ENCODE measurements around the gene RAP1GAP2. TPM values are rescaled to one million over a fixed set of nuclear protein-coding genes. Genes with fewer than 3 reads are reported as not detected.

RAP1GAP2 gene
- polyA plus RNA-seq, 1 experiment, result 4.8 TPM

- H3K27me3 ChIP-seq (ENCODE audit: control insufficient read depth, insufficient read depth, low read length), result no peaks in the 10 kb centered on the region
- POLR2A ChIA-PET, result no interaction called here
- CTCF ChIA-PET, result interaction anchor here (0.6 to 1.3 kb wide), 3 partner anchors 17 to 863 kb away, joined by 3 to 8 read pairs (median 3); no protein-coding TSS in a partner anchor
- DNase-seq (ENCODE audit: low read depth), result no peak
- TF ChIP-seq CTCF (IDR thresholded peaks at IDR 0.05; ENCODE audit: insufficient read depth, low read depth, low read length), result no peak
- no peaks in the 10 kb centered on the region for H3K36me3 ChIP-seq (ENCODE audit: control insufficient read depth, insufficient read depth, low read length)
- H3K4me3 ChIP-seq (ENCODE audit: low read depth, low read length), result no peak overlapping the region
Observed at GRCh38 chr17:2865228-2865627, 69.0 kb downstream of the RAP1GAP2 start.

GRCh38 chr17:2867441-2868424, 71.5 kb downstream of the RAP1GAP2 start:
- TF ChIP-seq CTCF (IDR thresholded peaks at IDR 0.05; ENCODE audit: insufficient read depth, low read depth, low read length), result peak; percentile 47
- CTCF ChIA-PET, result interaction anchor here (0.6 to 2.8 kb wide), 4 partner anchors 11 to 19 kb away, joined by 3 to 13 read pairs (median 4); no protein-coding TSS in a partner anchor
- H3K27me3 ChIP-seq (ENCODE audit: control insufficient read depth, insufficient read depth, low read length), result no peaks in the 10 kb centered on the region
- POLR2A ChIA-PET, result no interaction called here
- no peaks in the 10 kb centered on the region for H3K36me3 ChIP-seq (ENCODE audit: control insufficient read depth, insufficient read depth, low read length)
- no peak overlapping the region for H3K4me3 ChIP-seq (ENCODE audit: low read depth, low read length)
- peak; percentile 62 for DNase-seq (ENCODE audit: low read depth)

GRCh38 chr17:2869604-2870003, 73.4 kb downstream of the RAP1GAP2 start:
- DNase-seq (ENCODE audit: low read depth), result no peak
- Histone ChIP-seq H3K27me3 (ENCODE audit: control insufficient read depth, insufficient read depth, low read length) (no peaks in the 10 kb centered on the region), H3K36me3 (ENCODE audit: control insufficient read depth, insufficient read depth, low read length) (no peaks in the 10 kb centered on the region), H3K4me3 (ENCODE audit: low read depth, low read length) (no peak overlapping the region)
- POLR2A ChIA-PET, result no interaction called here
- CTCF ChIA-PET, result no interaction called here
- TF ChIP-seq CTCF (IDR thresholded peaks at IDR 0.05; ENCODE audit: insufficient read depth, low read depth, low read length), result no peak

GRCh38 chr17:2871205-2871604, 75.0 kb downstream of the RAP1GAP2 start:
- Histone ChIP-seq H3K36me3 (ENCODE audit: control insufficient read depth, insufficient read depth, low read length) (no peaks in the 10 kb centered on the region), H3K4me3 (ENCODE audit: low read depth, low read length) (no peak overlapping the region), H3K27me3 (ENCODE audit: control insufficient read depth, insufficient read depth, low read length) (no peaks in the 10 kb centered on the region)
- DNase-seq (ENCODE audit: low read depth), result no peak
- POLR2A ChIA-PET, result no interaction called here
- CTCF ChIA-PET, result interaction anchor here (1.0 to 1.6 kb wide), 2 partner anchors 23 to 142 kb away, joined by 4 to 5 read pairs; no protein-coding TSS in a partner anchor
- no peak for TF ChIP-seq CTCF (IDR thresholded peaks at IDR 0.05; ENCODE audit: insufficient read depth, low read depth, low read length)

- CTCF ChIA-PET, result interaction anchor here (1.6 kb wide), 1 partner anchor 141 kb away, joined by 5 read pairs; no protein-coding TSS in a partner anchor
- TF ChIP-seq CTCF (IDR thresholded peaks at IDR 0.05; ENCODE audit: insufficient read depth, low read depth, low read length), result no peak
- Histone ChIP-seq H3K36me3 (ENCODE audit: control insufficient read depth, insufficient read depth, low read length) (no peaks in the 10 kb centered on the region), H3K27me3 (ENCODE audit: control insufficient read depth, insufficient read depth, low read length) (no peaks in the 10 kb centered on the region), H3K4me3 (ENCODE audit: low read depth, low read length) (no peak overlapping the region)
- POLR2A ChIA-PET, result no interaction called here
- DNase-seq (ENCODE audit: low read depth), result no peak
Observed at GRCh38 chr17:2871720-2872119, 75.5 kb downstream of the RAP1GAP2 start.
